Adipocyte (in vitro differentiated cells): ENCODE measurements around the gene SEMA4A.

Experiments used
- DNase-seq: peaks from one replicate; pipeline ENCODE4 v3.0.0-alpha.2; 2015; ENCODE audit warnings: low read depth
- H3K27me3 ChIP-seq: replicated peaks from 2 replicates; pipeline ENCODE4 v1.7.0; 2013; ENCODE audit warnings: mild to moderate bottlenecking, low read length, moderate library complexity; ENCODE audit not compliant: control insufficient read depth, insufficient read depth
- H3K36me3 ChIP-seq: 2 replicates; pipeline ENCODE4 v1.7.0; 2013; ENCODE audit warnings: low read length, mild to moderate bottlenecking, moderate library complexity; ENCODE audit not compliant: control insufficient read depth, insufficient read depth, severe bottlenecking
- H3K4me1 ChIP-seq: 2 replicates; pipeline ENCODE4 v1.7.0; 2013; ENCODE audit warnings: mild to moderate bottlenecking, low read length, moderate library complexity; ENCODE audit not compliant: control insufficient read depth, insufficient read depth
- H3K4me3 ChIP-seq: 2 replicates; pipeline ENCODE4 v1.7.0; 2013; ENCODE audit warnings: mild to moderate bottlenecking, low read length, moderate library complexity
- H3K9ac ChIP-seq: 2 replicates; pipeline ENCODE4 v1.7.0; 2013; ENCODE audit warnings: mild to moderate bottlenecking, low read length, moderate library complexity
- H3K9me3 ChIP-seq: 2 replicates; pipeline ENCODE4 v1.7.0; 2013; ENCODE audit warnings: mild to moderate bottlenecking, low read length, moderate library complexity; ENCODE audit not compliant: control insufficient read depth

The SEMA4A gene

DNA sequence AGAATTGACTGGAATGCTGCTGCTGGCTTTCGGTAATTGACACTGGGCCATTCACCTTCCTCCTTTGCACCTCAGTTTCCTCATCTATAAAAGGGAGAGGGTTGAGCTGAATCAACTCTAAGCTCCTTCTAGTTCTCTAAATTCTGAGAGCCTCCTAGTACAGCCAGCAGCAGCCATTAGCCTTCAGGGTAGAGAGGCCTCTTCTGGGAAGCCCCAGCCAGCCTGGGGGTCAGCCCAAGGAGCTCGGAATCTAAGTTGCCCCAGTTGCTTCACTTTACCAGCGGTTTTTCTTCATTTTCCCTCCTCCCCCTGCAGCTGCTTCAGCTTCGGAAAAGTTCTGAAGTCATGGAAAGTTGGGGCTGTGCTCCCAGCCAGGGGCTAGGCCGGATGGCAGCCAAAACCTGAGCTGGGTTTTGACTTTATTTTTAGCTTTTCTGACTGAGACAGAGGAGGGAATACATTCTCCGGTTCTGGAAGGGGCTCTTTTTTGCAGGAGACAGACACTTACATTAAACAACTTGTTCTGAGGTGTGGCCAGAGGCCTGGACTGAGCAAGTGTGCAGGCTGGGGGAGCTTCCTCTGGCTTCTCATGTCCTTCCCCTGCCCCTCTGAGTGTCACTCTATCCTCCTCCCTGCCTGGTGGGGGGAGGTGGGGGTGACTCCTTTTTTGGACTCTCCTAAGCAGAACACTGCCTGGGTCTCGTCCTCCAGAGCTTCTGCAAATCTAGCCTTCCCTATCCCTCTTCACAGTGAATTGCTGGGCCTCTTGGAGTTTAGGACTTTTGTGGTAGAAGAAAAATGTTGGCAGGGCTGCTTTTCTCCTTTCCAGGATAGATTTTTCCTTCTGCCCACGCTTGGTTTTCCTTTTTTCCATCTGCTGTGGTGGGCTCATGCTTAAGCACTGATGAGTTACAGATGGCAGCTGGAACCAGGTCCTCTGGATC is 24.5 kb upstream of the SEMA4A start:
- Histone ChIP-seq H3K4me3 (peak overlapping the region; percentile 74), H3K9ac (peak overlapping the region; percentile 100), H3K36me3 (peaks cover 42% of the 10 kb centered on the region), H3K9me3 (no peaks in the 10 kb centered on the region), H3K27me3 (no peaks in the 10 kb centered on the region), H3K4me1 (peaks cover 66% of the 10 kb centered on the region)
- DNase-seq: peak; percentile 87

- Histone ChIP-seq H3K36me3 (peaks cover 52% of the 10 kb centered on the region), H3K9ac (peak overlapping the region; percentile 100), H3K9me3 (no peaks in the 10 kb centered on the region), H3K4me1 (peaks cover 56% of the 10 kb centered on the region), H3K4me3 (peak overlapping the region; percentile 74), H3K27me3 (no peaks in the 10 kb centered on the region)
- peak; percentile 98 for DNase-seq
These were observed 23.5 kb upstream of the SEMA4A start for GRCh38 chr1:156129687-156130577.

GRCh38 chr1:156130578-156130942 is 22.8 kb upstream of the SEMA4A start:
- Histone ChIP-seq H3K4me1 (peaks cover 50% of the 10 kb centered on the region), H3K4me3 (no peak overlapping the region), H3K36me3 (peaks cover 58% of the 10 kb centered on the region), H3K27me3 (no peaks in the 10 kb centered on the region), H3K9ac (peak overlapping the region; percentile 100), H3K9me3 (no peaks in the 10 kb centered on the region)
- DNase-seq: no peak

DNA sequence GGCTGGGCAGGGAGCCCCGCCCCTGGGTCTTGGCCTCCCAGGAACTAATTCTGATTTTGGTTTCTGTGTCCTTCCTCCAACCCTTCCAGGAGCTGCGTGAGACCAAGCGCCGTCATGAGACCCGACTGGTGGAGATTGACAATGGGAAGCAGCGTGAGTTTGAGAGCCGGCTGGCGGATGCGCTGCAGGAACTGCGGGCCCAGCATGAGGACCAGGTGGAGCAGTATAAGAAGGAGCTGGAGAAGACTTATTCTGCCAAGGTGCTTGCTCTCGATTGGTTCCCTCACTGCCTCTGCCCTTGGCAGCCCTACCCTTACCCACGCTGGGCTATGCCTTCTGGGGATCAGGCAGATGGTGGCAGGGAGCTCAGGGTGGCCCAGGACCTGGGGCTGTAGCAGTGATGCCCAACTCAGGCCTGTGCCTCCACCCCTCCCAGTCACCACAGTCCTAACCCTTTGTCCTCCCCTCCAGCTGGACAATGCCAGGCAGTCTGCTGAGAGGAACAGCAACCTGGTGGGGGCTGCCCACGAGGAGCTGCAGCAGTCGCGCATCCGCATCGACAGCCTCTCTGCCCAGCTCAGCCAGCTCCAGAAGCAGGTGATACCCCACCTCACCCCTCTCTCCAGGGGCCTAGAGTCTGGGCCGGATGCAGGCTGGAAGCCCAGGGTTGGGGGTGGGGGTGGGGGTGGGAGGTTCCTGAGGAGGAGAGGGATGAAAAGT is 18.5 kb upstream of the SEMA4A start:
- peaks cover 9% of the 10 kb centered on the region for H3K4me1 ChIP-seq

GRCh38 chr1:156135930-156136871 is 17.2 kb upstream of the SEMA4A start:
- no peak for DNase-seq
- H3K4me3 ChIP-seq: no peak overlapping the region
- H3K4me1 ChIP-seq: peaks cover 8% of the 10 kb centered on the region
- no peaks in the 10 kb centered on the region for H3K9me3 ChIP-seq
- H3K9ac ChIP-seq: no peak overlapping the region
- no peaks in the 10 kb centered on the region for H3K27me3 ChIP-seq
- peaks cover 95% of the 10 kb centered on the region for H3K36me3 ChIP-seq

More for the DNA sequence above, 18.5 kb upstream of the SEMA4A start:
- no peaks in the 10 kb centered on the region for H3K9me3 ChIP-seq
- H3K36me3 ChIP-seq: peaks cover 92% of the 10 kb centered on the region
- DNase-seq: no peak
- H3K4me3 ChIP-seq: no peak overlapping the region
- H3K9ac ChIP-seq: peak overlapping the region; percentile 41
- no peaks in the 10 kb centered on the region for H3K27me3 ChIP-seq

DNA sequence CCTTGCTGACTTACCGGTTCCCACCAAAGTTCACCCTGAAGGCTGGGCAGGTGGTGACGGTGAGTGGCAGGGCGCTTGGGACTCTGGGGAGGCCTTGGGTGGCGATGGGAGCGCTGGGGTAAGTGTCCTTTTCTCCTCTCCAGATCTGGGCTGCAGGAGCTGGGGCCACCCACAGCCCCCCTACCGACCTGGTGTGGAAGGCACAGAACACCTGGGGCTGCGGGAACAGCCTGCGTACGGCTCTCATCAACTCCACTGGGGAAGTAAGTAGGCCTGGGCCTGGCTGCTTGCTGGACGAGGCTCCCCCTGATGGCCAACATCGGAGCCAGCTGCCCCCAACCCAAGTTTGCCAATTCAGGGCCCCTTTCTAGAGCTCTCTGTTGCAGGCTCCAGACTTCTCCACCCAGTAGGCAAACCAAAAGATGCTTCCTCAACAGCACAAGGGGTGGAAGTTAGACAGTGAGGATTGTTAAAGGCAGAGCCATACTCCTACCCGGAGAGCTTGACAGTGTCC is 16.4 kb upstream of the SEMA4A start:
- H3K9ac ChIP-seq: no peak overlapping the region
- H3K4me1 ChIP-seq: peaks cover 8% of the 10 kb centered on the region
- no peak for DNase-seq
- peaks cover 91% of the 10 kb centered on the region for H3K36me3 ChIP-seq
- H3K9me3 ChIP-seq: no peaks in the 10 kb centered on the region
- no peaks in the 10 kb centered on the region for H3K27me3 ChIP-seq
- H3K4me3 ChIP-seq: no peak overlapping the region

- H3K9ac ChIP-seq: peak overlapping the region; percentile 9
- H3K27me3 ChIP-seq: no peaks in the 10 kb centered on the region
- no peaks in the 10 kb centered on the region for H3K9me3 ChIP-seq
- no peak overlapping the region for H3K4me3 ChIP-seq
- H3K36me3 ChIP-seq: peaks cover 77% of the 10 kb centered on the region
- peaks cover 8% of the 10 kb centered on the region for H3K4me1 ChIP-seq
- no peak for DNase-seq
These were observed 14.9 kb upstream of the SEMA4A start for GRCh38 chr1:156138458-156138867.

GRCh38 chr1:156140879-156141707 is 12.3 kb upstream of the SEMA4A start:
- H3K36me3 ChIP-seq: peaks cover 51% of the 10 kb centered on the region
- DNase-seq: peak; percentile 51

DNA sequence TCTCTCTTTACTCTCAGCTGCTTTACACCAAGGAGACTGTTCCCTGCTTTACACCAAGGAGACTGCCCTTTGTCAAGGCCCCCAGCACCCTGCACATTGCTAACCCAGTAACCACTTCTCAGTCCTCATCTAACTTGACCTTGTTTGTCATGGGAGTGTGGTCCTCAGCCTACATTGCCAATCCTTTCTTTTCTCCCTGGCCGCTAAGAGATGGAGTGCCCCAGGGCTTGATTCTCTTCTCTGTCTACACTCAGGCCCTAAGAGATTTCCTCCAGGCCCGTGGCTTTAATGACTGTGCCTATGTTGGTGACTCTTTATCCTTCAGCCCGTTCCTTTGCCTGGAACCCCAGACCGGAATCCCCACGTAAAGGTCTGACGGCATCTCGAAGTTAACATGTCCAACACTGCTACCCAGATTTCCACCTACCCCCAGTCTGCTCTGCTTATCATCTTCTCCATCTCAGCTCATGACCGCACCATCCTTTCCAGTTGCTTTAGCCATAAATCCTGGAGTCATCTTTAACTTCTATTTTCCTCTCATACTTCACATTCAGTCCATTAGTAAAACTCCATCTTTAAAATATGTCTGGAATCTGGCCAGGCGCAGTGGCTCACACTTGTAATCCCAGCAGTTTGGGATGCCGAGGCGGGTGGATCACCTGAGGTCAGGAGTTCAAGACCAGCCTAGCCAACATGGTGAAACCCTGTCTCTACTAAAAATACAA is 9.5 kb upstream of the SEMA4A start:
- Histone ChIP-seq H3K4me1 (peaks cover 25% of the 10 kb centered on the region), H3K4me3 (no peak overlapping the region), H3K9me3 (no peaks in the 10 kb centered on the region), H3K9ac (peak overlapping the region; percentile 5), H3K27me3 (no peaks in the 10 kb centered on the region), H3K36me3 (peaks cover 23% of the 10 kb centered on the region)
- peak; percentile 34 for DNase-seq

More at GRCh38 chr1:156140879-156141707, 12.3 kb upstream of the SEMA4A start:
- H3K4me3 ChIP-seq: no peak overlapping the region
- no peaks in the 10 kb centered on the region for H3K27me3 ChIP-seq
- H3K9ac ChIP-seq: peak overlapping the region; percentile 59
- H3K4me1 ChIP-seq: peaks cover 15% of the 10 kb centered on the region
- H3K9me3 ChIP-seq: no peaks in the 10 kb centered on the region
